ENCODE measurements around the gene TMEM242.

TMEM242 gene

DNA sequence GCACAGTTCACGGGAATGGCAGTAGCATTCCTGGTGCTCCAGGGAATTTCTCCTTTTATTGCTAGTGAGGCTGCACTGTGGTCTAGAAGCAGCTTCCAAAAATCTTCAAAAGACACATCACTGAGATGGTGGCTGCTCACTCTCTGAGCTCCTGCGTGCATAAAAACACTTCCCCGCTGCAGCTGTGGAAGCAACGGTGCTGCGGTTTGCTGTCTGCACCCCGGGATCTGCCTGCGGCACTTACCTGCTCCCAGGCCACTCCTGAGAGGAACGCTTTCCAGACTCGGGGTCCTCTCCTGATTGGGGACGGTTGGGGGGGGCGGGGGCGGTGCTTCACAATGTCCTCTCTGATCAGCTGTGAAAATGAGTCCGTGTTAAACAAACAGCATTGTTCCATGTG, 77.9 kb downstream of the TMEM242 start:
- H3K36me3 ChIP-seq (ENCODE audit: control insufficient read depth, insufficient read depth, low read length): no peaks in the 10 kb centered on the region
- DNase-seq (ENCODE audit: extremely low read depth, insufficient read length): no peak
- no peak for TF ChIP-seq CTCF (IDR thresholded peaks at IDR 0.05; ENCODE audit: insufficient read depth, low read length, poor library complexity, severe bottlenecking)
- H3K27me3 ChIP-seq (replicated peaks; ENCODE audit: control insufficient read depth, insufficient read depth, low read length): no peaks in the 10 kb centered on the region; the same call in none of the 2 replicates
- no peak overlapping the region for H3K4me3 ChIP-seq (replicated peaks; ENCODE audit: low read depth, low read length)

DNA sequence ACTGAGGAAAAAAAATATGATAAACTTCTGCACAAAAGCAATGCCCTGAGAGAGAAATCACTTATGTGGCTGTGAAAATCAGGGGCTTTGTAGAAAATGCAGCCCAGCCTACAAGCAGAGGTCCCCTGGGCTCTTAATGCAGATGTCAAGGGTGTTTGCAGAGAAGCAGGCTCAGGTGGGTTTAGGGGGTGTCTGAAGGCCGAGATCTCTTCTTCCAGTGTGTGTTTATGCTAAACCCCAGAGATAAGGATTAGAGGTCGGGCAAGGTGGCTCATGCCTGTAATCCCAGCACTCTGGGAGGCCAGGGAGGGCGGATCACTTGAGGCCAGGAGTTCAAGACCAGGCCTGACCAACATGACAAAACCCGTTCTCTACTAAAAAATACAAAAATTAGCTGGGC, 78.5 kb downstream of the TMEM242 start:
- no peaks in the 10 kb centered on the region for H3K36me3 ChIP-seq (ENCODE audit: control insufficient read depth, insufficient read depth, low read length)
- DNase-seq (ENCODE audit: extremely low read depth, insufficient read length): no peak
- H3K27me3 ChIP-seq (replicated peaks; ENCODE audit: control insufficient read depth, insufficient read depth, low read length): no peaks in the 10 kb centered on the region; the same call in none of the 2 replicates
- no peak overlapping the region for H3K4me3 ChIP-seq (replicated peaks; ENCODE audit: low read depth, low read length)
- TF ChIP-seq CTCF (IDR thresholded peaks at IDR 0.05; ENCODE audit: insufficient read depth, low read length, poor library complexity, severe bottlenecking): no peak

DNA sequence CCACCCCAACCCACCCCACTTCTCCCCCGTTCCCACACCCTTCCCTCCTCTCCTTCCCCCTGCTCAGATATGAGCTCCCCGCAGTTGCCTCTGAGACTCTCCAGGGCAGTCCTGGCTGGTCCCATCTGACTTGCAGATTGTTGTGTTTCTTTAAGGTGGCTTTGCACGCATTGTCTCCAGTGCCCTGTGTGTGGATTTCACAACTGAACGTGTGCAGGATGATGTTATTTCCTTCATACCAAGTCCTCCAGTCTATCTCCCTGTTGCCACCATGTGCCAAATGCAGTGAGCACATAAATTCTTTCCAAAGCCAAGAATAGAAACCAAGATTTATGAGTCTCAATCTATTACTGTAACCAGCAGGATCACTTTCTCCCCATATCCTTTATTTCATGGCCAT, 79.1 kb downstream of the TMEM242 start:
- Histone ChIP-seq H3K27me3 (replicated peaks; ENCODE audit: control insufficient read depth, insufficient read depth, low read length) (no peaks in the 10 kb centered on the region; the same call in none of the 2 replicates), H3K4me3 (replicated peaks; ENCODE audit: low read depth, low read length) (no peak overlapping the region), H3K36me3 (ENCODE audit: control insufficient read depth, insufficient read depth, low read length) (no peaks in the 10 kb centered on the region)
- no peak for DNase-seq (ENCODE audit: extremely low read depth, insufficient read length)
- TF ChIP-seq CTCF (IDR thresholded peaks at IDR 0.05; ENCODE audit: insufficient read depth, low read length, poor library complexity, severe bottlenecking): no peak

- Histone ChIP-seq H3K36me3 (ENCODE audit: control insufficient read depth, insufficient read depth, low read length) (no peaks in the 10 kb centered on the region), H3K4me3 (replicated peaks; ENCODE audit: low read depth, low read length) (no peak overlapping the region), H3K27me3 (replicated peaks; ENCODE audit: control insufficient read depth, insufficient read depth, low read length) (no peaks in the 10 kb centered on the region; the same call in none of the 2 replicates)
- no peak for DNase-seq (ENCODE audit: extremely low read depth, insufficient read length)
- no peak for TF ChIP-seq CTCF (IDR thresholded peaks at IDR 0.05; ENCODE audit: insufficient read depth, low read length, poor library complexity, severe bottlenecking)
Observed at GRCh38 chr6:157242791-157243190, 80.5 kb downstream of the TMEM242 start.

GRCh38 chr6:157240960-157241311, 82.4 kb downstream of the TMEM242 start:
- Histone ChIP-seq H3K36me3 (ENCODE audit: control insufficient read depth, insufficient read depth, low read length) (no peaks in the 10 kb centered on the region), H3K27me3 (replicated peaks; ENCODE audit: control insufficient read depth, insufficient read depth, low read length) (no peaks in the 10 kb centered on the region; the same call in none of the 2 replicates), H3K4me3 (replicated peaks; ENCODE audit: low read depth, low read length) (no peak overlapping the region)
- DNase-seq (ENCODE audit: extremely low read depth, insufficient read length): no peak
- no peak for TF ChIP-seq CTCF (IDR thresholded peaks at IDR 0.05; ENCODE audit: insufficient read depth, low read length, poor library complexity, severe bottlenecking)
